Neural crest cell (in vitro differentiated cells): ENCODE measurements around the gene LARP4B. TPM values are rescaled to one million over a fixed set of nuclear protein-coding genes. Genes with fewer than 3 reads are reported as not detected.

Experiments
- DNase-seq: peaks from one replicate; pipeline ENCODE4 v3.0.0; 2021; ENCODE audit warnings: low read depth, mixed read lengths, low spot score
- H3K27ac Mint-ChIP-seq: one replicate; pipeline ENCODE4 v1.8.0; 2021; ENCODE audit warnings: mild to moderate bottlenecking, mixed read lengths; ENCODE audit not compliant: unreplicated experiment
- H3K27me3 Mint-ChIP-seq: 2 replicates; pipeline ENCODE4 v1.8.0; 2021; ENCODE audit warnings: low read depth, mild to moderate bottlenecking, mixed read lengths
- H3K36me3 Mint-ChIP-seq: 2 replicates; pipeline ENCODE4 v1.8.0; 2021; ENCODE audit warnings: low read depth, mild to moderate bottlenecking, mixed read lengths
- H3K4me1 Mint-ChIP-seq: 2 replicates; pipeline ENCODE4 v1.8.0; 2021; ENCODE audit warnings: mixed read lengths
- H3K4me3 Mint-ChIP-seq: one replicate; pipeline ENCODE4 v1.8.0; 2021; ENCODE audit warnings: mild to moderate bottlenecking, mixed read lengths
- H3K9me3 Mint-ChIP-seq: 2 replicates; pipeline ENCODE4 v1.8.0; 2021; ENCODE audit warnings: mixed read lengths
- CTCF ChIP-seq: fragments of 200-600 bp; sonication (generic); conservative IDR thresholded peaks from 2 replicates; pipeline ENCODE4 v1.5.0; 2021; ENCODE audit warnings: antibody characterized with exemption, mild to moderate bottlenecking
- total RNA-seq: library from RNA; stranded (reverse); gene quantifications from 2 replicates; pipeline ENCODE4 v1.2.1, GENCODE V29; 2021

LARP4B gene
- total RNA-seq, 1 donor from 2014 or later, result 75.4 TPM

- TF ChIP-seq CTCF, result peak; percentile 41
- H3K4me3 Mint-ChIP-seq, result no peak overlapping the region
- no peak overlapping the region for H3K27ac Mint-ChIP-seq
Observed at GRCh38 chr10:815338-816090, 116.0 kb downstream of the LARP4B start.

GRCh38 chr10:814536-815302 lies 116.8 kb downstream of the LARP4B start:
- no peak for DNase-seq
- Mint-ChIP-seq H3K27me3 (no peaks in the 10 kb centered on the region), H3K4me3 (no peak overlapping the region), H3K9me3 (no peaks in the 10 kb centered on the region), H3K27ac (no peak overlapping the region), H3K4me1 (no peaks in the 10 kb centered on the region), H3K36me3 (peaks cover 7% of the 10 kb centered on the region)
- TF ChIP-seq CTCF, result no peak

More at GRCh38 chr10:815338-816090, 116.0 kb downstream of the LARP4B start:
- Mint-ChIP-seq H3K27me3 (no peaks in the 10 kb centered on the region), H3K36me3 (peaks cover 13% of the 10 kb centered on the region), H3K4me1 (no peaks in the 10 kb centered on the region), H3K9me3 (no peaks in the 10 kb centered on the region)
- no peak for DNase-seq

- DNase-seq, result no peak
- no peaks in the 10 kb centered on the region for H3K27me3 Mint-ChIP-seq
- no peaks in the 10 kb centered on the region for H3K9me3 Mint-ChIP-seq
- H3K36me3 Mint-ChIP-seq, result peaks cover 10% of the 10 kb centered on the region
- no peak overlapping the region for H3K4me3 Mint-ChIP-seq
- TF ChIP-seq CTCF, result no peak
- H3K27ac Mint-ChIP-seq, result no peak overlapping the region
- no peaks in the 10 kb centered on the region for H3K4me1 Mint-ChIP-seq
Observed at GRCh38 chr10:813286-813685, 118.2 kb downstream of the LARP4B start.

GRCh38 chr10:812787-813186 lies 118.7 kb downstream of the LARP4B start:
- DNase-seq, result no peak
- Mint-ChIP-seq H3K4me3 (no peak overlapping the region), H3K27ac (no peak overlapping the region), H3K27me3 (no peaks in the 10 kb centered on the region), H3K9me3 (no peaks in the 10 kb centered on the region), H3K4me1 (no peaks in the 10 kb centered on the region), H3K36me3 (peaks cover 13% of the 10 kb centered on the region)
- TF ChIP-seq CTCF, result no peak

GRCh38 chr10:811379-812175 lies 119.9 kb downstream of the LARP4B start:
- H3K36me3 Mint-ChIP-seq, result peaks cover 14% of the 10 kb centered on the region
- H3K9me3 Mint-ChIP-seq, result no peaks in the 10 kb centered on the region
- H3K4me1 Mint-ChIP-seq, result no peaks in the 10 kb centered on the region
- DNase-seq, result no peak
- no peak for TF ChIP-seq CTCF
- H3K27me3 Mint-ChIP-seq, result no peaks in the 10 kb centered on the region
- no peak overlapping the region for H3K27ac Mint-ChIP-seq
- no peak overlapping the region for H3K4me3 Mint-ChIP-seq
